ENCODE data around the gene USH1G. TPM values are rescaled to one million over a fixed set of nuclear protein-coding genes. Genes with fewer than 3 reads are reported as not detected.

The USH1G gene
- total and polyA plus RNA-seq, 2 of the 13 experiments (the other 11 are each of a cell fraction or from before 2014, with no cell fraction given) = 0.04 TPM; not detected in 1

DNA sequence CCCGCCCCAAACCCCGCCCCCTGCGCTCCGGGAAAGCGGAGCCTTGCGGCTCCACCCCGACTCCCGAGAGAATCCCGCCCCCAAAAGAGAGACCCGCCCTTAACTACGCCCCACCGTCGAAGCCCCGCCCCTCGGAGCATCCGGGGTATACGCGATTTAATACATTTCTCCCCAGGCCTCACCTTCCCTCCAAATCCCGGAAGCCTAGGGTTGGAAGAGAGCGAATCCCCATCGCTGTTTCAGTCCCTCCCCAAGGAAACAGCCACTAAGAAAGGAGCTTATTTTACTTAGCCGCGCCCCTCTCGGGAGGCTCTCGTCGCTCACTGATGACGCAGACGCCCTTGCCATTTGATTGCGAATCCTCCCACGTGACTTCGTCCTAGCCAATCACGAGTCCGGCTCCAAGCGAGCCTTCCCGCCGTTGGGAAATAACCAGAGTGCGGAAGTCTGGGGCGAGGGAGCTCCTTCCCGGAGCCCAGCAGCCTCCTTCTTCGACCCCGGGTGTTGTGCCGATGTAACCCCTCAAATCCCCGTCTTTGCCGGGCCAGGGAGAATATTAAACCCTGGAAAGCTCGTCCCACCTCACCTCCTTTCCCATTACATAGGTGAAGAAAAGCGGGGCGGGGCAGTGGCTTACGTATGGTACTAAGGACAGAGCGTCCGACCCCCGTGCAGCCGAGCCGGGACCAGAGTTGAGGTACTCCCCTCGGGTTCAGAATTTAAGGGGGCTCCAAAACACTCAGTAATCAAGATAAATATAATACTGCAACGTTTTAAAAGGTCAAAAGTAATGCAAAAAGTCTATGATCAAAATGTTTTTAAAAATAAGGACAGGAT is 49.8 kb downstream of the USH1G start (continued):
- TF ChIP-seq, protein P1, sequence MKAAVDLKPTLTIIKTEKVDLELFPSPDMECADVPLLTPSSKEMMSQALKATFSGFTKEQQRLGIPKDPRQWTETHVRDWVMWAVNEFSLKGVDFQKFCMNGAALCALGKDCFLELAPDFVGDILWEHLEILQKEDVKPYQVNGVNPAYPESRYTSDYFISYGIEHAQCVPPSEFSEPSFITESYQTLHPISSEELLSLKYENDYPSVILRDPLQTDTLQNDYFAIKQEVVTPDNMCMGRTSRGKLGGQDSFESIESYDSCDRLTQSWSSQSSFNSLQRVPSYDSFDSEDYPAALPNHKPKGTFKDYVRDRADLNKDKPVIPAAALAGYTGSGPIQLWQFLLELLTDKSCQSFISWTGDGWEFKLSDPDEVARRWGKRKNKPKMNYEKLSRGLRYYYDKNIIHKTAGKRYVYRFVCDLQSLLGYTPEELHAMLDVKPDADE (CRISPR knock-in tag; IDR thresholded peaks at IDR 0.05) = no peak
- TF ChIP-seq, protein P2, sequence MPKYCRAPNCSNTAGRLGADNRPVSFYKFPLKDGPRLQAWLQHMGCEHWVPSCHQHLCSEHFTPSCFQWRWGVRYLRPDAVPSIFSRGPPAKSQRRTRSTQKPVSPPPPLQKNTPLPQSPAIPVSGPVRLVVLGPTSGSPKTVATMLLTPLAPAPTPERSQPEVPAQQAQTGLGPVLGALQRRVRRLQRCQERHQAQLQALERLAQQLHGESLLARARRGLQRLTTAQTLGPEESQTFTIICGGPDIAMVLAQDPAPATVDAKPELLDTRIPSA (CRISPR knock-in tag; IDR thresholded peaks at IDR 0.05; ENCODE audit: borderline replicate concordance) = no peak
- no peak for TF ChIP-seq ZNF530 (CRISPR knock-in tag; IDR thresholded peaks at IDR 0.05; ENCODE audit: low read depth)
- TF ChIP-seq, protein P3, sequence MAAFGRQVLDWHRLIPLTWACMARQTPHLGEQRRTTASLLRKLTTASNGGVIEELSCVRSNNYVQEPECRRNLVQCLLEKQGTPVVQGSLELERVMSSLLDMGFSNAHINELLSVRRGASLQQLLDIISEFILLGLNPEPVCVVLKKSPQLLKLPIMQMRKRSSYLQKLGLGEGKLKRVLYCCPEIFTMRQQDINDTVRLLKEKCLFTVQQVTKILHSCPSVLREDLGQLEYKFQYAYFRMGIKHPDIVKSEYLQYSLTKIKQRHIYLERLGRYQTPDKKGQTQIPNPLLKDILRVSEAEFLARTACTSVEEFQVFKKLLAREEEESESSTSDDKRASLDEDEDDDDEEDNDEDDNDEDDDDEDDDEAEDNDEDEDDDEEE (CRISPR knock-in tag; IDR thresholded peaks at IDR 0.05) = peak; percentile 75; the same call in 1 of the 2 replicates
- TF ChIP-seq, protein P4, sequence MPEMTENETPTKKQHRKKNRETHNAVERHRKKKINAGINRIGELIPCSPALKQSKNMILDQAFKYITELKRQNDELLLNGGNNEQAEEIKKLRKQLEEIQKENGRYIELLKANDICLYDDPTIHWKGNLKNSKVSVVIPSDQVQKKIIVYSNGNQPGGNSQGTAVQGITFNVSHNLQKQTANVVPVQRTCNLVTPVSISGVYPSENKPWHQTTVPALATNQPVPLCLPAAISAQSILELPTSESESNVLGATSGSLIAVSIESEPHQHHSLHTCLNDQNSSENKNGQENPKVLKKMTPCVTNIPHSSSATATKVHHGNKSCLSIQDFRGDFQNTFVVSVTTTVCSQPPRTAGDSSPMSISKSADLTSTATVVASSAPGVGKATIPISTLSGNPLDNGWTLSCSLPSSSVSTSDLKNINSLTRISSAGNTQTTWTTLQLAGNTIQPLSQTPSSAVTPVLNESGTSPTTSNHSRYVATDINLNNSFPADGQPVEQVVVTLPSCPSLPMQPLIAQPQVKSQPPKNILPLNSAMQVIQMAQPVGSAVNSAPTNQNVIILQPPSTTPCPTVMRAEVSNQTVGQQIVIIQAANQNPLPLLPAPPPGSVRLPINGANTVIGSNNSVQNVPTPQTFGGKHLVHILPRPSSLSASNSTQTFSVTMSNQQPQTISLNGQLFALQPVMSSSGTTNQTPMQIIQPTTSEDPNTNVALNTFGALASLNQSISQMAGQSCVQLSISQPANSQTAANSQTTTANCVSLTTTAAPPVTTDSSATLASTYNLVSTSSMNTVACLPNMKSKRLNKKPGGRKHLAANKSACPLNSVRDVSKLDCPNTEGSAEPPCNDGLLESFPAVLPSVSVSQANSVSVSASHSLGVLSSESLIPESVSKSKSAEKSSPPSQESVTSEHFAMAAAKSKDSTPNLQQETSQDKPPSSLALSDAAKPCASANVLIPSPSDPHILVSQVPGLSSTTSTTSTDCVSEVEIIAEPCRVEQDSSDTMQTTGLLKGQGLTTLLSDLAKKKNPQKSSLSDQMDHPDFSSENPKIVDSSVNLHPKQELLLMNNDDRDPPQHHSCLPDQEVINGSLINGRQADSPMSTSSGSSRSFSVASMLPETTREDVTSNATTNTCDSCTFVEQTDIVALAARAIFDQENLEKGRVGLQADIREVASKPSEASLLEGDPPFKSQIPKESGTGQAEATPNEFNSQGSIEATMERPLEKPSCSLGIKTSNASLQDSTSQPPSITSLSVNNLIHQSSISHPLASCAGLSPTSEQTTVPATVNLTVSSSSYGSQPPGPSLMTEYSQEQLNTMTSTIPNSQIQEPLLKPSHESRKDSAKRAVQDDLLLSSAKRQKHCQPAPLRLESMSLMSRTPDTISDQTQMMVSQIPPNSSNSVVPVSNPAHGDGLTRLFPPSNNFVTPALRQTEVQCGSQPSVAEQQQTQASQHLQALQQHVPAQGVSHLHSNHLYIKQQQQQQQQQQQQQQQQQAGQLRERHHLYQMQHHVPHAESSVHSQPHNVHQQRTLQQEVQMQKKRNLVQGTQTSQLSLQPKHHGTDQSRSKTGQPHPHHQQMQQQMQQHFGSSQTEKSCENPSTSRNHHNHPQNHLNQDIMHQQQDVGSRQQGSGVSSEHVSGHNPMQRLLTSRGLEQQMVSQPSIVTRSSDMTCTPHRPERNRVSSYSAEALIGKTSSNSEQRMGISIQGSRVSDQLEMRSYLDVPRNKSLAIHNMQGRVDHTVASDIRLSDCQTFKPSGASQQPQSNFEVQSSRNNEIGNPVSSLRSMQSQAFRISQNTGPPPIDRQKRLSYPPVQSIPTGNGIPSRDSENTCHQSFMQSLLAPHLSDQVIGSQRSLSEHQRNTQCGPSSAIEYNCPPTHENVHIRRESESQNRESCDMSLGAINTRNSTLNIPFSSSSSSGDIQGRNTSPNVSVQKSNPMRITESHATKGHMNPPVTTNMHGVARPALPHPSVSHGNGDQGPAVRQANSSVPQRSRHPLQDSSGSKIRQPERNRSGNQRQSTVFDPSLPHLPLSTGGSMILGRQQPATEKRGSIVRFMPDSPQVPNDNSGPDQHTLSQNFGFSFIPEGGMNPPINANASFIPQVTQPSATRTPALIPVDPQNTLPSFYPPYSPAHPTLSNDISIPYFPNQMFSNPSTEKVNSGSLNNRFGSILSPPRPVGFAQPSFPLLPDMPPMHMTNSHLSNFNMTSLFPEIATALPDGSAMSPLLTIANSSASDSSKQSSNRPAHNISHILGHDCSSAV (CRISPR knock-in tag; IDR thresholded peaks at IDR 0.05; ENCODE audit: borderline replicate concordance) = no peak
- TF ChIP-seq MEIS2 (CRISPR knock-in tag; IDR thresholded peaks at IDR 0.05) = peak; percentile 59; the same call in 1 of the 2 replicates
- no peak; the same call in 1 of the 2 replicates for TF ChIP-seq FOXC1 (CRISPR knock-in tag; IDR thresholded peaks at IDR 0.05; ENCODE audit: borderline replicate concordance)
- TF ChIP-seq, protein P5, sequence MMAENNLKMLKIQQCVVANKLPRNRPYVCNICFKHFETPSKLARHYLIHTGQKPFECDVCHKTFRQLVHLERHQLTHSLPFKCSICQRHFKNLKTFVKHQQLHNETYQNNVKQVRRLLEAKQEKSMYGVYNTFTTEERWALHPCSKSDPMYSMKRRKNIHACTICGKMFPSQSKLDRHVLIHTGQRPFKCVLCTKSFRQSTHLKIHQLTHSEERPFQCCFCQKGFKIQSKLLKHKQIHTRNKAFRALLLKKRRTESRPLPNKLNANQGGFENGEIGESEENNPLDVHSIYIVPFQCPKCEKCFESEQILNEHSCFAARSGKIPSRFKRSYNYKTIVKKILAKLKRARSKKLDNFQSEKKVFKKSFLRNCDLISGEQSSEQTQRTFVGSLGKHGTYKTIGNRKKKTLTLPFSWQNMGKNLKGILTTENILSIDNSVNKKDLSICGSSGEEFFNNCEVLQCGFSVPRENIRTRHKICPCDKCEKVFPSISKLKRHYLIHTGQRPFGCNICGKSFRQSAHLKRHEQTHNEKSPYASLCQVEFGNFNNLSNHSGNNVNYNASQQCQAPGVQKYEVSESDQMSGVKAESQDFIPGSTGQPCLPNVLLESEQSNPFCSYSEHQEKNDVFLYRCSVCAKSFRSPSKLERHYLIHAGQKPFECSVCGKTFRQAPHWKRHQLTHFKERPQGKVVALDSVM (CRISPR knock-in tag; IDR thresholded peaks at IDR 0.05) = peak; percentile 9; the same call in 1 of the 2 replicates
- 0 out of 2 replicates have a peak, but pooled peaks have one; percentile 4 for TF ChIP-seq CREBL2 (CRISPR knock-in tag; IDR thresholded peaks at IDR 0.05; ENCODE audit: borderline replicate concordance)
- no peak for TF ChIP-seq ZNF639 (CRISPR knock-in tag; conservative IDR thresholded peaks at IDR 0.05)
- TF ChIP-seq ZNF12 (CRISPR knock-in tag; IDR thresholded peaks at IDR 0.05) = no peak

Measured in HepG2 (cell line).